B cell (primary cell): ENCODE results near the gene TSC22D2. TPM values are rescaled to one million over a fixed set of nuclear protein-coding genes. Genes with fewer than 3 reads are reported as not detected.

ENCODE experiments used
- ATAC-seq: fragments of 200-7000 bp; cut with Tn5 transposase; one replicate; pipeline ENCODE4 v1.10.0; 2021; ENCODE audit warnings: low read depth, mild to moderate bottlenecking, moderate number of reproducible peaks, moderate library complexity
- CTCF ChIA-PET: fragments of 350-600 bp; sonication (Branson Sonifier 250); formaldehyde crosslinking; loops from one replicate; lab custom pipeline; 2021; ENCODE audit warnings: antibody characterized with exemption, inconsistent platforms; lab: Charles Lee
- POLR2A ChIA-PET: fragments of 350-600 bp; sonication (Branson Sonifier 250); formaldehyde crosslinking; loops from one replicate; lab custom pipeline; 2021; ENCODE audit warnings: antibody characterized with exemption; lab: Charles Lee
- DNase-seq: peaks from one replicate; pipeline ENCODE4 v3.0.0; 2013
- H2AFZ ChIP-seq: 2 replicates; pipeline ENCODE4 v1.6.1; 2012; ENCODE audit warnings: mild to moderate bottlenecking, low read depth, low read length; ENCODE audit not compliant: insufficient read depth, poor library complexity, severe bottlenecking
- H3K27ac ChIP-seq, 2 donors: 1 replicate in 1 of 2; 2 replicates in 1 of 2; pipeline ENCODE4 v1.5.1; 2012 to 2013; ENCODE audit warnings: low read length in 2 of 2, mild to moderate bottlenecking in 2 of 2, moderate library complexity in 1 of 2
- H3K27me3 ChIP-seq, 4 experiments: fragments of 200-600 bp in 1 of 4; sonication (generic) in 1 of 4; replicated peaks in 1 of 4; 1 replicate in 2 of 4; 2 replicates in 2 of 4; pipeline versions ENCODE4 v1.6.1 to v1.7.0; 2013 to 2016; ENCODE audit warnings: low read length in 3 of 4, mild to moderate bottlenecking in 2 of 4, mixed read lengths in 1 of 4, moderate library complexity in 1 of 4; ENCODE audit not compliant: insufficient read depth in 4 of 4, control insufficient read depth in 3 of 4; ENCODE audit errors: control extremely low read depth in 1 of 4
- H3K36me3 ChIP-seq, 2 experiments: replicated peaks in 1 of 2; 1 replicate in 1 of 2; 2 replicates in 1 of 2; pipeline versions ENCODE4 v1.6.1 to v1.7.1; 2013; ENCODE audit warnings: low read length in 1 of 2; ENCODE audit not compliant: insufficient read depth in 2 of 2, control insufficient read depth in 1 of 2; ENCODE audit errors: control extremely low read depth in 1 of 2, extremely low read depth in 1 of 2
- H3K4me1 ChIP-seq, 2 donors: fragments of 200-600 bp in 1 of 2; sonication (generic) in 1 of 2; 1 replicate in 1 of 2; 2 replicates in 1 of 2; pipeline versions ENCODE4 v1.5.1 to v1.6.1; 2013 to 2017; ENCODE audit warnings: low read length in 2 of 2; ENCODE audit not compliant: control insufficient read depth in 2 of 2, insufficient read depth in 2 of 2
- H3K4me2 ChIP-seq: replicated peaks from 2 replicates; pipeline ENCODE3; 2012; ENCODE audit warnings: mild to moderate bottlenecking, low read depth, low read length; ENCODE audit not compliant: poor library complexity, severe bottlenecking
- H3K4me3 ChIP-seq, 5 experiments: fragments of 200-600 bp in 1 of 5; sonication (generic) in 1 of 5; 1 replicate in 3 of 5; 2 replicates in 2 of 5; pipeline versions ENCODE4 v1.5.1 to v1.7.0; 2011 to 2016; ENCODE audit warnings: low read length in 4 of 5, mild to moderate bottlenecking in 4 of 5, low read depth in 2 of 5, control low read depth in 1 of 5, moderate library complexity in 1 of 5; ENCODE audit not compliant: insufficient read depth in 1 of 5; ENCODE audit errors: control extremely low read depth in 1 of 5, extremely low read depth in 1 of 5
- H3K79me2 ChIP-seq: fragments of 200-600 bp; sonication (generic); one replicate; pipeline ENCODE4 v1.6.0; 2016; ENCODE audit warnings: low read length; ENCODE audit not compliant: control insufficient read depth, insufficient read depth
- H3K9ac ChIP-seq: fragments of 200-600 bp; sonication (generic); 2 replicates; pipeline ENCODE4 v1.6.1; 2017; ENCODE audit warnings: mild to moderate bottlenecking, low read length, moderate library complexity
- H3K9me3 ChIP-seq, 3 donors: one replicate each; pipeline versions ENCODE4 v1.6.1 to v1.7.1; 2013; ENCODE audit warnings: low read length in 2 of 3; ENCODE audit not compliant: control insufficient read depth in 2 of 3, insufficient read depth in 1 of 3; ENCODE audit errors: control extremely low read depth in 1 of 3
- H4K20me1 ChIP-seq: 2 replicates; pipeline ENCODE4 v1.6.0; 2012; ENCODE audit warnings: mild to moderate bottlenecking, low read length; ENCODE audit not compliant: insufficient read depth, control insufficient read depth, poor library complexity, severe bottlenecking
- H3K27ac Mint-ChIP-seq: one replicate; pipeline ENCODE4 v1.8.0; 2021; ENCODE audit warnings: mixed read lengths
- H3K27me3 Mint-ChIP-seq: one replicate; pipeline ENCODE4 v1.8.0; 2021; ENCODE audit warnings: mixed read lengths
- H3K4me1 Mint-ChIP-seq: one replicate; pipeline ENCODE4 v1.8.0; 2021; ENCODE audit warnings: mixed read lengths
- H3K4me3 Mint-ChIP-seq: one replicate; pipeline ENCODE4 v1.8.0; 2021; ENCODE audit warnings: mixed read lengths
- H3K9me3 Mint-ChIP-seq: one replicate; pipeline ENCODE4 v1.8.0; 2022; ENCODE audit warnings: mixed read lengths; ENCODE audit not compliant: insufficient read depth
- CTCF ChIP-seq: fragments of 200-600 bp; IDR thresholded peaks from one replicate; pipeline ENCODE4 v1.8.0; 2022; ENCODE audit warnings: antibody characterized with exemption, mild to moderate bottlenecking
- EZH2 ChIP-seq: IDR thresholded peaks from 2 replicates; pipeline ENCODE4 v1.6.1; 2012; ENCODE audit warnings: borderline replicate concordance, low read depth, mild to moderate bottlenecking, moderate library complexity, low read length; ENCODE audit not compliant: insufficient read depth, poor library complexity, severe bottlenecking
- WGBS: methylation state at CpG from one replicate; pipeline ENCODE4 v1.1.5; 2013; ENCODE audit warnings: missing lambda C conversion rate; ENCODE audit not compliant: insufficient coverage; 5-methylcytosine and 5-hydroxymethylcytosine counted together
- intact Hi-C: fragments of 100-400 bp; cut with micrococcal nuclease; formaldehyde crosslinking; loops from one replicate; pipeline ENCODE4 v1.10.0; 2022
- polyA plus RNA-seq: library from polyadenylated mRNA; depleted of rRNA; stranded (reverse); fragments of >200 nt; gene quantifications from 2 replicates; pipeline ENCODE4 v1.2.3, GENCODE V29; 2012
- total RNA-seq, 2 donors: library from RNA; stranded (reverse); fragments of 120-200 nt in 1 of 2; gene quantifications; 1 replicate in 1 of 2; 2 replicates in 1 of 2; pipeline versions ENCODE4 v1.2.3 to v1.2.4, GENCODE V29; 2013 to 2022

Gene TSC22D2
- total and polyA plus RNA-seq, 2 donors (not counting 1 experiment from before 2014, with no cell fraction given) = 17.2 to 45.9 TPM

DNA sequence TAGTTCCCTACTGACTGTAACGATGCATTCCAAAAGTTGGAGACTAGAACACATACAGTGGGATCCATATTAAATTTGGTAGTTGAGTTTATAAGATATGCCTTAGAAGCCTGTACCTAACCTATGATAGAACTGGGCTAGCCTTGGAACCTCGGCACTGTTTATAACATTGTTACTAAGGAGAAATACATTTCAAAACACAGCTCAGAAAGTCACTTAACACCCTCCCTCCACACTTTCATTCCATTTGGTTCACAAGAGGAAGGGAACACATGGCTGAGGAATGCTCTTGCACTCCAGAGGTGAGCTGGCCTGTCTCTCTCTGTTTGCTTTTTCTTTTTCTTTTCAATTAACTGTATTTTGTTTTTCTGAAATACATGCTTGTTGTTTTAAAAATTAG lies 48.7 kb upstream of the TSC22D2 start:
- Histone ChIP-seq H3K4me3 (no peak overlapping the region), H3K79me2 (no peaks in the 10 kb centered on the region), H3K27ac (no peak overlapping the region), H3K9me3 (no peaks in the 10 kb centered on the region), H3K9ac (no peak overlapping the region), H2AFZ (no peak overlapping the region), H3K4me2 (no peak overlapping the region), H3K36me3 (no peaks in the 10 kb centered on the region), H4K20me1 (no peaks in the 10 kb centered on the region), H3K4me1 (no peaks in the 10 kb centered on the region), H3K27me3 (no peaks in the 10 kb centered on the region)
- TF ChIP-seq EZH2 (no peak), CTCF (no peak)
- H3K27me3 Mint-ChIP-seq = peaks cover 3% of the 10 kb centered on the region
- ChIA-PET CTCF (interaction anchor here (0.6 kb wide), 1 partner anchor 608 kb away, joined by 3 read pairs; no protein-coding TSS in a partner anchor), POLR2A (no interaction called here)
- DNase-seq = no peak
- H3K4me1 Mint-ChIP-seq = peaks cover 2% of the 10 kb centered on the region
- no peak overlapping the region for H3K27ac Mint-ChIP-seq
- no CpG with 5 or more reads among the region's 2 CpGs for whole genome bisulfite sequencing
- H3K9me3 Mint-ChIP-seq = no peaks in the 10 kb centered on the region
- intact Hi-C loops = no loop called here
- no peak overlapping the region for H3K4me3 Mint-ChIP-seq
- no peak for ATAC-seq

DNA sequence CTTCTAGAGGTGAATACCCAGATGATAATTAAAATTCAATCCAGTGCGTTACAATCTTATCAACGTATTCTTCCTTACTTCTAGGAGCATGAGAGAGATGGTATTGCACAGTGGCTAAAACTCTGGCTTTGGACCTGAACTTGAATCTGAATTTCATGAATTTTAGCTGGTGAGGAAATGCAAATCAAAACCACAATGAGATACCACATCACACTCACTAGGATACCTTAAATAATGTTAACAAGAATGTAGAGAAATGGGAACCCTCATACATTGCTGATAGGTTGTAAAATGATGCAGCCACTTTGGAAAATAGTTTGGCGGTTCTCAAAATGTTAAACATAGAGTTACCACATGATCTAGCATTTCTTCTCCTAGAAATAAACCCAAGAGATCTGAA lies 47.1 kb upstream of the TSC22D2 start:
- DNase-seq (no peak), ATAC-seq (no peak)
- Mint-ChIP-seq H3K27ac (no peak overlapping the region), H3K9me3 (no peaks in the 10 kb centered on the region), H3K4me3 (no peak overlapping the region), H3K27me3 (peaks cover 3% of the 10 kb centered on the region), H3K4me1 (peaks cover 2% of the 10 kb centered on the region)
- Histone ChIP-seq H3K4me1 (no peaks in the 10 kb centered on the region), H3K36me3 (no peaks in the 10 kb centered on the region), H2AFZ (no peak overlapping the region), H3K27me3 (no peaks in the 10 kb centered on the region), H4K20me1 (no peaks in the 10 kb centered on the region), H3K9ac (no peak overlapping the region), H3K4me2 (no peak overlapping the region), H3K79me2 (no peaks in the 10 kb centered on the region), H3K27ac (no peak overlapping the region), H3K9me3 (no peaks in the 10 kb centered on the region), H3K4me3 (no peak overlapping the region)
- intact Hi-C loops = no loop called here
- WGBS = no CpG with 5 or more reads among the region's 3 CpGs
- TF ChIP-seq CTCF (no peak), EZH2 (no peak)
- ChIA-PET POLR2A (interaction anchor here (0.6 kb wide), 1 partner anchor 26 kb away, joined by 3 read pairs; no protein-coding TSS in a partner anchor), CTCF (no interaction called here)
